ENCODE data around the gene KRT4. TPM values are rescaled to one million over a fixed set of nuclear protein-coding genes. Genes with fewer than 3 reads are reported as not detected.
"Not testable (repeated sequence)": the region's sequence is repeated elsewhere in the genome, so short reads cannot be mapped to it uniquely, and the experiment has no call there.

KRT4 gene
- total and polyA plus RNA-seq, 12 donors: 0.06 to 6.2 (median 0.61) TPM; not detected in 8

DNA sequence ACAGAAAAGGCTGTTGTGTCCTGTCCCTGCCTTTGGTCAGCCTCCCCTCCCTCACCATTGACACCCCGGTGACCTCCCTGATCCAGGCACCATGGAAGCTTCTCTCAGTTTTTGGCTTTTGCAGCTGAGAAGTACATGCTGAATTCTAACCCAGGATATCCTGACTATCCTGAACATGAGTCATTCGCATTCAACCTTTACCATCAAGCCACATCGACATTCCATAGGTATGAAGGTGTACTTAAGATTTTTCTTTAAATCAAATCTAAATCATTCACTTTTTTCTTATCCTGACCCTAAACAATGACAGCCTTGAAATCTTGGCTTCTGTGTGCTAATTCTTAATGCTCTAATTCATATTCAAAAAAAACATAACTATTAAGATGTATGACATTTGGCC lies 43.6 kb upstream of the KRT4 start:
- intact Hi-C loops (cut with DNase I): no loop called here
- TF ChIP-seq POLR2A (IDR thresholded peaks at IDR 0.05): no peak
- TF ChIP-seq, protein P1, sequence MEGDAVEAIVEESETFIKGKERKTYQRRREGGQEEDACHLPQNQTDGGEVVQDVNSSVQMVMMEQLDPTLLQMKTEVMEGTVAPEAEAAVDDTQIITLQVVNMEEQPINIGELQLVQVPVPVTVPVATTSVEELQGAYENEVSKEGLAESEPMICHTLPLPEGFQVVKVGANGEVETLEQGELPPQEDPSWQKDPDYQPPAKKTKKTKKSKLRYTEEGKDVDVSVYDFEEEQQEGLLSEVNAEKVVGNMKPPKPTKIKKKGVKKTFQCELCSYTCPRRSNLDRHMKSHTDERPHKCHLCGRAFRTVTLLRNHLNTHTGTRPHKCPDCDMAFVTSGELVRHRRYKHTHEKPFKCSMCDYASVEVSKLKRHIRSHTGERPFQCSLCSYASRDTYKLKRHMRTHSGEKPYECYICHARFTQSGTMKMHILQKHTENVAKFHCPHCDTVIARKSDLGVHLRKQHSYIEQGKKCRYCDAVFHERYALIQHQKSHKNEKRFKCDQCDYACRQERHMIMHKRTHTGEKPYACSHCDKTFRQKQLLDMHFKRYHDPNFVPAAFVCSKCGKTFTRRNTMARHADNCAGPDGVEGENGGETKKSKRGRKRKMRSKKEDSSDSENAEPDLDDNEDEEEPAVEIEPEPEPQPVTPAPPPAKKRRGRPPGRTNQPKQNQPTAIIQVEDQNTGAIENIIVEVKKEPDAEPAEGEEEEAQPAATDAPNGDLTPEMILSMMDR (IDR thresholded peaks at IDR 0.05): no peak
- Histone ChIP-seq H3K4me1 (replicated peaks in 1 of 2) (no peaks in the 10 kb centered on the region), H3K27ac (no peak overlapping the region), H3K27me3 (peaks cover 4% of the 10 kb centered on the region), H3K4me3 (no peak overlapping the region), H3K9me3 (replicated peaks in 1 of 3) (no peaks in the 10 kb centered on the region), H3K36me3 (replicated peaks in 1 of 2) (no peaks in the 10 kb centered on the region)
- DNase-seq: no peak
- WGBS, 4 donors: 85 to 90% (median 86%) methylated on average over 3 of the region's 3 CpGs

DNA sequence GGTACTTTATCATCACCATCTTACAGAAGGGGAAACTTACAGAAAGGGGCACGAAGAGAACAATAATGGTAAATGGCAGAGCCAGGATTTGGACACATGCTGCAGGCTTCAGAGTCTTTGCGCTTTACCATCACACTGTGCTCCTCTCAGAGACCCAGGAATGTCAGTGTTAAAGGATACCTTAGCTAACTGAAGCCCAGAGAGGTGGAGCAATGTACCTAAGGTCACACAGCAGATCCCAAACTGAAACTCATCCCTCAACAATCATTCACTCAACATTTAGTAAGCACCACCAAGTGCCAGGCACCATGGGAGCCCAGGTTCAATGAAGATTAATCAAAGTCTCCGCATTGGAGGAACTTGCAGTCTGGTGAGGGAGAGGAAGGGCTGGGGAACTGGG lies 42.9 kb upstream of the KRT4 start:
- Histone ChIP-seq H3K36me3 (replicated peaks in 1 of 2) (no peaks in the 10 kb centered on the region), H3K9me3 (replicated peaks in 1 of 3) (no peaks in the 10 kb centered on the region), H3K4me1 (replicated peaks in 1 of 2) (no peaks in the 10 kb centered on the region), H3K4me3 (no peak overlapping the region), H3K27ac (no peak overlapping the region), H3K27me3 (peaks cover 4% of the 10 kb centered on the region)
- DNase-seq: no peak
- TF ChIP-seq, protein P1 (IDR thresholded peaks at IDR 0.05): no peak
- TF ChIP-seq POLR2A (IDR thresholded peaks at IDR 0.05): no peak
- intact Hi-C loops (cut with DNase I): no loop called here
- 77 to 89% (median 85%) methylated on average over 3 of the region's 3 CpGs for WGBS, 4 donors

DNA sequence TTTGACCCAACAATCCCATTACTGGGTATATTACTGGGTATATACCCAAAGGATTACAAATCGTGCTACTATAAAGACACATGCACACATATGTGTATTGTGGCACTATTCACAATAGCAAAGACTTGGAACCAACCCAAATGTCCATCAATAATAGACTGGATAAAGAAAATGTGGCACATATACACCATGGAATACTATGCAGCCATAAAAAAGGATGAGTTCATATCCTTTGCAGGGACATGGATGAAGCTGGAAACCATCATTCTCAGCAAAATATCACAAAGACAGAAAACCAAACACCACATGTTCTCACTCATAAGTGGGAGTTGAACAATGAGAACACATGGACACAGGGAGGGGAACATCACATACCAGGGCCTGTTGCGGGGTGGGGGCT lies 42.2 kb upstream of the KRT4 start:
- H3K27ac ChIP-seq; H3K4me1 ChIP-seq (replicated peaks in 1 of 2); H3K9me3 ChIP-seq (replicated peaks in 1 of 3); H3K4me3 ChIP-seq; H3K36me3 ChIP-seq (replicated peaks in 1 of 2); intact Hi-C loops (cut with DNase I); H3K27me3 ChIP-seq; DNase-seq: not testable (repeated sequence)
- WGBS, 4 donors: 83 to 95% (median 93%) methylated on average over 2 of the region's 2 CpGs

DNA sequence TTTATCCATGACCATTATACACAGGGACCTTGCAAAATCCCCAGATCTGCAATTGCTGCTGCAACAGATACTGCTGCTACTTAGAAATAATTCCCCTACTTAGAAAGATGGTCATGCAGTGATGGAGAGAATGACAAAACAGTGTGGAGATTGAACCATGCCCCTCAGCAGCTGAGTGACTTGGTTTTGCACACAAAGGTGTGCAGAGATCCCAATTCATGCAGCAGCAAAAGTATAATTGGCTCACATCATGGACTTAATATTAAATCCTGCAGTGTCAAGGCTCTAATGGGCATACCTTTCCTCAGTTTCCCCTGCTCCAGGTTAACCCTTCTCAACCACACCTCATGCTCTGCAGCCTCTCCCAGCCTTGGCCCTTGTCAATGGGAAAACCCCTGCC lies 37.9 kb upstream of the KRT4 start:
- DNase-seq: no peak
- TF ChIP-seq POLR2A (IDR thresholded peaks at IDR 0.05): no peak
- TF ChIP-seq, protein P1 (IDR thresholded peaks at IDR 0.05): no peak
- H3K36me3 ChIP-seq (replicated peaks in 1 of 2): no peaks in the 10 kb centered on the region

DNA sequence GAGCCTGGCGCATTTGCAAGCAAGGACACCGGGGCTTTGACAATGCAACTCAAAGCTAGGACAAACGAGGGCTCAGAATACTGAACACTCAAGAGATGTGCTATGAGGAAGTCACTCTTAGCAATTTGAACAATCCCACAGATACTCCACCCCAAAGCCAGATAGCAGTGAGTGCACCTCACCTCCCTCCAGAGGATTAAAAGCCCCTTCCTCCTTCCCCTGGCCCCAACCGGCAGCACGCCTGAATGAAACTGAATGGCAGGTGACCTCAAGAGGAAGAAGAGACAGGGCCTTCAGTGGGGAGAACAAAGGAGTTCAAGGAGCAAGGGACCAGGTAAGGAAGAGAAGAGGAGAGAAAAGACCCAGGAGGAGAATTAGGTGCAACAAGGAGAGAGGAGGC lies 36.8 kb upstream of the KRT4 start:
- 72 to 85% (median 78%) methylated on average over 5 of the region's 5 CpGs for WGBS, 4 donors
- Histone ChIP-seq H3K4me1 (replicated peaks in 1 of 2) (no peaks in the 10 kb centered on the region), H3K27ac (no peak overlapping the region), H3K36me3 (replicated peaks in 1 of 2) (no peaks in the 10 kb centered on the region), H3K27me3 (no peaks in the 10 kb centered on the region), H3K4me3 (no peak overlapping the region), H3K9me3 (replicated peaks in 1 of 3) (no peaks in the 10 kb centered on the region)
- DNase-seq: no peak
- intact Hi-C loops (cut with DNase I): no loop called here
- TF ChIP-seq POLR2A (IDR thresholded peaks at IDR 0.05): no peak
- TF ChIP-seq, protein P1 (IDR thresholded peaks at IDR 0.05): no peak

More for the DNA sequence above, 37.9 kb upstream of the KRT4 start:
- no peaks in the 10 kb centered on the region for H3K4me1 ChIP-seq (replicated peaks in 1 of 2)
- H3K9me3 ChIP-seq (replicated peaks in 1 of 3): no peaks in the 10 kb centered on the region
- no peak overlapping the region for H3K4me3 ChIP-seq
- no peak overlapping the region for H3K27ac ChIP-seq
- no peaks in the 10 kb centered on the region for H3K27me3 ChIP-seq
- intact Hi-C loops (cut with DNase I): no loop called here

All from adrenal gland (tissue), 12 donors.